Body of pancreas (tissue), 4 donors: ENCODE results near the gene SLC4A5. TPM values are rescaled to one million over a fixed set of nuclear protein-coding genes. Genes with fewer than 3 reads are reported as not detected.
"Not testable (repeated sequence)": the region's sequence is repeated elsewhere in the genome, so short reads cannot be mapped to it uniquely, and the experiment has no call there.

ENCODE experiments used
- ATAC-seq: fragments of 150-250 bp; one replicate; pipeline ENCODE4 v1.9.1; 2016
- DNase-seq, 4 donors: peaks; one replicate each; pipeline ENCODE4 v3.0.0-alpha.2; 2019
- H3K27ac ChIP-seq, 4 donors: fragments of 200-600 bp; sonication (generic); 1 replicate in 3 of 4; 2 replicates in 1 of 4; pipeline versions ENCODE4 v1.5.1 to v1.6.1; 2016 to 2019; ENCODE audit warnings: mild to moderate bottlenecking in 1 of 4, mixed read lengths in 1 of 4, moderate library complexity in 1 of 4
- H3K27me3 ChIP-seq, 2 donors: fragments of 200-600 bp; sonication (generic); one replicate each; pipeline ENCODE4 v1.6.0; 2016; ENCODE audit warnings: mild to moderate bottlenecking in 1 of 2
- H3K36me3 ChIP-seq, 2 donors: fragments of 200-600 bp; sonication (generic); replicated peaks in 1 of 2; 2 replicates each; pipeline ENCODE4 v1.5.1; 2016; ENCODE audit warnings: low read depth in 2 of 2; ENCODE audit not compliant: insufficient read depth in 1 of 2
- H3K4me1 ChIP-seq: fragments of 200-600 bp; sonication (generic); one replicate; pipeline ENCODE4 v1.6.0; 2016
- H3K4me3 ChIP-seq, 2 donors: fragments of 200-600 bp; sonication (generic); 1 replicate in 1 of 2; 2 replicates in 1 of 2; pipeline ENCODE4 v1.5.1; 2016 to 2019
- H3K9me3 ChIP-seq, 3 donors: fragments of 200-600 bp; sonication (generic); 1 replicate in 2 of 3; 2 replicates in 1 of 3; pipeline ENCODE4 v1.5.1; 2016
- CTCF ChIP-seq, 7 experiments: fragments of 450-650 bp in 4 of 7; fragments of 200-600 bp in 3 of 7; sonication (generic) in 3 of 7; IDR thresholded peaks; one replicate each; pipeline ENCODE4 v1.5.1; 2016 to 2019; ENCODE audit warnings: antibody characterized with exemption in 7 of 7
- POLR2A ChIP-seq, 3 donors: fragments of 450-650 bp; IDR thresholded peaks; one replicate each; pipeline ENCODE4 v1.6.1; 2016; ENCODE audit warnings: antibody characterized with exemption in 3 of 3, mild to moderate bottlenecking in 2 of 3
- WGBS, 2 donors: methylation state at CpG; one replicate each; pipeline ENCODE4 v1.1.5; 2017; 5-methylcytosine and 5-hydroxymethylcytosine counted together
- intact Hi-C: fragments of 100-400 bp; cut with DNase I; formaldehyde crosslinking; loops from one replicate; pipeline ENCODE4 v1.15.1; 2023
- total RNA-seq, 2 donors: library from RNA; depleted of rRNA; stranded (reverse); fragments of >200 nt; gene quantifications; one replicate each; pipeline ENCODE4 v1.1.0, GENCODE V29; 2016

SLC4A5 gene
- total RNA-seq, 2 donors from 2014 or later: 2.3 to 8.3 TPM

- no peaks in the 10 kb centered on the region for H3K36me3 ChIP-seq
- no peak for ATAC-seq
- no peaks in the 10 kb centered on the region for H3K4me1 ChIP-seq
- 89 to 94% methylated on average over 2 of the region's 2 CpGs for WGBS, 2 donors
- DNase-seq: no peak
- no peaks in the 10 kb centered on the region for H3K9me3 ChIP-seq
- no peaks in the 10 kb centered on the region for H3K27me3 ChIP-seq
- H3K27ac ChIP-seq: no peak overlapping the region
- no peak overlapping the region for H3K4me3 ChIP-seq
- TF ChIP-seq POLR2A (IDR thresholded peaks at IDR 0.05) (no peak), CTCF (IDR thresholded peaks at IDR 0.05) (no peak)
- intact Hi-C loops: no loop called here
Observed at GRCh38 chr2:74238879-74239278, 104.3 kb downstream of the SLC4A5 start.

- no peak for TF ChIP-seq CTCF (IDR thresholded peaks at IDR 0.05)
- TF ChIP-seq POLR2A (IDR thresholded peaks at IDR 0.05): no peak
- H3K9me3 ChIP-seq: no peaks in the 10 kb centered on the region
- ATAC-seq (no peak), DNase-seq (no peak)
- H3K4me1 ChIP-seq: no peaks in the 10 kb centered on the region
- 77 to 92% methylated on average over 5 of the region's 5 CpGs for WGBS, 2 donors
- intact Hi-C loops: no loop called here
- no peak overlapping the region for H3K4me3 ChIP-seq
- H3K27me3 ChIP-seq: no peaks in the 10 kb centered on the region
- H3K36me3 ChIP-seq: no peaks in the 10 kb centered on the region
- no peak overlapping the region for H3K27ac ChIP-seq
Observed at GRCh38 chr2:74235041-74235440, 108.2 kb downstream of the SLC4A5 start.

GRCh38 chr2:74233648-74234047, 109.6 kb downstream of the SLC4A5 start:
- no peaks in the 10 kb centered on the region for H3K4me1 ChIP-seq
- ATAC-seq: no peak
- intact Hi-C loops: no loop called here
- no peak overlapping the region for H3K4me3 ChIP-seq
- no peaks in the 10 kb centered on the region for H3K36me3 ChIP-seq
- DNase-seq: no peak
- H3K27me3 ChIP-seq: no peaks in the 10 kb centered on the region
- no peak overlapping the region for H3K27ac ChIP-seq
- H3K9me3 ChIP-seq: no peaks in the 10 kb centered on the region
- TF ChIP-seq CTCF (IDR thresholded peaks at IDR 0.05) (no peak), POLR2A (IDR thresholded peaks at IDR 0.05) (no peak)

GRCh38 chr2:74232426-74232825, 110.8 kb downstream of the SLC4A5 start:
- Histone ChIP-seq H3K9me3 (no peaks in the 10 kb centered on the region), H3K4me3 (no peak overlapping the region), H3K36me3 (no peaks in the 10 kb centered on the region), H3K4me1 (no peaks in the 10 kb centered on the region), H3K27me3 (no peaks in the 10 kb centered on the region), H3K27ac (no peak overlapping the region)
- DNase-seq: no peak
- TF ChIP-seq POLR2A (IDR thresholded peaks at IDR 0.05) (no peak), CTCF (IDR thresholded peaks at IDR 0.05) (no peak)
- 97% methylated on average over 6 of the region's 6 CpGs; no CpG with 5 or more reads in 1 of the 2 donors for whole genome bisulfite sequencing, 2 donors
- no peak for ATAC-seq
- intact Hi-C loops: no loop called here

GRCh38 chr2:74229865-74230264, 113.4 kb downstream of the SLC4A5 start:
- H3K27me3 ChIP-seq, ATAC-seq, H3K4me3 ChIP-seq, H3K9me3 ChIP-seq, H3K36me3 ChIP-seq, H3K27ac ChIP-seq, DNase-seq, intact Hi-C loops: not testable (repeated sequence)
- H3K4me1 ChIP-seq: peaks cover 16% of the 10 kb centered on the region
- 83 to 86% methylated on average over 5 of the region's 5 CpGs for WGBS, 2 donors
